ENCODE measurements around the gene ZNRD2.

The ZNRD2 gene

DNA sequence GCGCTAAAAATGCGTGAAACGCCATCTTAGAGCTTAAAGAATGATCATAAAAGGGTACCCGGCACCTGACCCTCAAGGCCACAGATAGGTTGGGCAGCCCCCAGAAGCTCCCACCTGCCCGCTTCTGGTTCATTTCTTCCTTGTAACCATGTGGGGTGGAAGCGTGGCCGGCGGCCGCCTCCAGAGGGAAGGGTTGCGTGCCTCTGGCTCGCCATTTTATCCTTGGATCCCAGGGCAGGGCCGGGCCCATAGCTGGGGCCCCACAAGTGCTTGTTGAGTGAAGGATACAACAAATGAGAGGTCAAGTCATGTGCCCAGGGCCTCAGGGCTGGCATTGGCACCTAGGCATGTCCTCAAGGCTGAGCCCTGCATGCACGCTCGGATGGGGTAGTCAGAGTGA is 51.2 kb downstream of the ZNRD2 start:
- in situ Hi-C loops (cut with MboI; ENCODE audit: low sequenced_read_pairs): no loop called here

All from HL-60/S4 treated with phorbol 12-myristate 13-acetate at 8.2 ng/mL for 4 days and 3 days (cell line).